SK-N-SH (cell line): Measurements from ENCODE around the gene CFAP65.

Source experiments
- CTCF ChIP-seq: fragments of 200-600 bp; sonication (generic); IDR thresholded peaks from 2 replicates; pipeline ENCODE4 v1.6.1; 2017; ENCODE audit warnings: antibody characterized with exemption, mild to moderate bottlenecking, moderate library complexity
- EP300 ChIP-seq, 2 experiments: IDR thresholded peaks; 2 replicates each; pipeline versions ENCODE4 v1.4.0 to v1.6.1; 2012; ENCODE audit warnings: borderline replicate concordance in 1 of 2, low read depth in 1 of 2, low read length in 1 of 2
- EZH2phosphoT487 ChIP-seq: fragments of 200-600 bp; sonication (generic); IDR thresholded peaks from 2 replicates; pipeline ENCODE4 v1.6.1; 2017; ENCODE audit warnings: low read depth, mixed run types, mild to moderate bottlenecking, antibody characterized with exemption, moderate library complexity, borderline replicate concordance
- FOXJ3 ChIP-seq: sonication (generic); formaldehyde crosslinking; IDR thresholded peaks from 2 replicates; pipeline ENCODE4 v1.5.1; 2020; ENCODE audit warnings: mild to moderate bottlenecking, missing genetic modification reagents
- FOXM1 ChIP-seq: IDR thresholded peaks from 2 replicates; pipeline ENCODE4 v1.4.0; 2012; ENCODE audit warnings: low read depth, mild to moderate bottlenecking
- POLR2AphosphoS5 ChIP-seq: IDR thresholded peaks from 2 replicates; pipeline ENCODE4 v1.6.1; 2012; ENCODE audit warnings: low read depth, low read length
- RAD21 ChIP-seq: IDR thresholded peaks from 2 replicates; pipeline ENCODE4 v1.6.1; 2012; ENCODE audit warnings: mild to moderate bottlenecking, low read length
- RFX5 ChIP-seq: IDR thresholded peaks from 2 replicates; pipeline ENCODE4 v1.6.1; 2012; ENCODE audit warnings: mild to moderate bottlenecking, improper control_type of control experiment, low read length
- SIN3A ChIP-seq: IDR thresholded peaks from 2 replicates; pipeline ENCODE4 v1.6.1; 2012; ENCODE audit warnings: low read depth, mild to moderate bottlenecking, low read length, moderate library complexity, borderline replicate concordance
- TAF1 ChIP-seq: IDR thresholded peaks from 2 replicates; pipeline ENCODE4 v1.6.1; 2012; ENCODE audit warnings: low read depth, mild to moderate bottlenecking, low read length, moderate library complexity, borderline replicate concordance
- TEAD4 ChIP-seq: IDR thresholded peaks from 2 replicates; pipeline ENCODE4 v1.4.0; 2012; ENCODE audit warnings: mild to moderate bottlenecking, borderline replicate concordance; ENCODE audit not compliant: insufficient read depth
- TF ChIP-seq, protein P1 (sequence below): IDR thresholded peaks from 2 replicates; pipeline ENCODE4 v1.6.1; 2012; ENCODE audit warnings: mild to moderate bottlenecking, low read depth, low read length, moderate library complexity
- TF ChIP-seq, protein P2 (sequence below): fragments of 150-350 bp; IDR thresholded peaks from 2 replicates; pipeline ENCODE4 v1.6.1; 2016; ENCODE audit warnings: mild to moderate bottlenecking, low read depth, low read length

- TF ChIP-seq TAF1 (no peak), RAD21 (0 out of 2 replicates have a peak, but pooled peaks have one; percentile 4), CTCF (no peak), EZH2phosphoT487 (no peak), FOXJ3 (CRISPR knock-in tag) (peak; percentile 38; the same call in 1 of the 2 replicates), EP300 (IDR thresholded peaks at IDR 0.05; ENCODE audit: borderline replicate concordance in 1 of 2, low read depth in 1 of 2, low read length in 1 of 2) (peak in 1 of 2 experiments; percentile 56; a peak in 1 of 4 replicates), POLR2AphosphoS5 (no peak), SIN3A (no peak), RFX5 (no peak; the same call in 1 of the 2 replicates), TEAD4 (no peak), FOXM1 (no peak)
- TF ChIP-seq, protein P1, sequence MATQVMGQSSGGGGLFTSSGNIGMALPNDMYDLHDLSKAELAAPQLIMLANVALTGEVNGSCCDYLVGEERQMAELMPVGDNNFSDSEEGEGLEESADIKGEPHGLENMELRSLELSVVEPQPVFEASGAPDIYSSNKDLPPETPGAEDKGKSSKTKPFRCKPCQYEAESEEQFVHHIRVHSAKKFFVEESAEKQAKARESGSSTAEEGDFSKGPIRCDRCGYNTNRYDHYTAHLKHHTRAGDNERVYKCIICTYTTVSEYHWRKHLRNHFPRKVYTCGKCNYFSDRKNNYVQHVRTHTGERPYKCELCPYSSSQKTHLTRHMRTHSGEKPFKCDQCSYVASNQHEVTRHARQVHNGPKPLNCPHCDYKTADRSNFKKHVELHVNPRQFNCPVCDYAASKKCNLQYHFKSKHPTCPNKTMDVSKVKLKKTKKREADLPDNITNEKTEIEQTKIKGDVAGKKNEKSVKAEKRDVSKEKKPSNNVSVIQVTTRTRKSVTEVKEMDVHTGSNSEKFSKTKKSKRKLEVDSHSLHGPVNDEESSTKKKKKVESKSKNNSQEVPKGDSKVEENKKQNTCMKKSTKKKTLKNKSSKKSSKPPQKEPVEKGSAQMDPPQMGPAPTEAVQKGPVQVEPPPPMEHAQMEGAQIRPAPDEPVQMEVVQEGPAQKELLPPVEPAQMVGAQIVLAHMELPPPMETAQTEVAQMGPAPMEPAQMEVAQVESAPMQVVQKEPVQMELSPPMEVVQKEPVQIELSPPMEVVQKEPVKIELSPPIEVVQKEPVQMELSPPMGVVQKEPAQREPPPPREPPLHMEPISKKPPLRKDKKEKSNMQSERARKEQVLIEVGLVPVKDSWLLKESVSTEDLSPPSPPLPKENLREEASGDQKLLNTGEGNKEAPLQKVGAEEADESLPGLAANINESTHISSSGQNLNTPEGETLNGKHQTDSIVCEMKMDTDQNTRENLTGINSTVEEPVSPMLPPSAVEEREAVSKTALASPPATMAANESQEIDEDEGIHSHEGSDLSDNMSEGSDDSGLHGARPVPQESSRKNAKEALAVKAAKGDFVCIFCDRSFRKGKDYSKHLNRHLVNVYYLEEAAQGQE: no peak
- TF ChIP-seq, protein P2, sequence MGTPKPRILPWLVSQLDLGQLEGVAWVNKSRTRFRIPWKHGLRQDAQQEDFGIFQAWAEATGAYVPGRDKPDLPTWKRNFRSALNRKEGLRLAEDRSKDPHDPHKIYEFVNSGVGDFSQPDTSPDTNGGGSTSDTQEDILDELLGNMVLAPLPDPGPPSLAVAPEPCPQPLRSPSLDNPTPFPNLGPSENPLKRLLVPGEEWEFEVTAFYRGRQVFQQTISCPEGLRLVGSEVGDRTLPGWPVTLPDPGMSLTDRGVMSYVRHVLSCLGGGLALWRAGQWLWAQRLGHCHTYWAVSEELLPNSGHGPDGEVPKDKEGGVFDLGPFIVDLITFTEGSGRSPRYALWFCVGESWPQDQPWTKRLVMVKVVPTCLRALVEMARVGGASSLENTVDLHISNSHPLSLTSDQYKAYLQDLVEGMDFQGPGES: no peak
These were observed 55.8 kb downstream of the CFAP65 start for GRCh38 chr2:218985325-218986091.
